GM12878 (cell line): Measurements from ENCODE around the gene POLK.

Experiments used
- BCL3 ChIP-seq: IDR thresholded peaks from 2 replicates; pipeline ENCODE4 v1.6.1; 2011; ENCODE audit warnings: borderline replicate concordance, low read depth, mild to moderate bottlenecking, moderate library complexity, low read length; ENCODE audit not compliant: insufficient read depth, poor library complexity, severe bottlenecking
- BMI1 ChIP-seq: fragments of 450-650 bp; IDR thresholded peaks from 2 replicates; pipeline ENCODE4 v1.6.1; 2016; ENCODE audit warnings: mild to moderate bottlenecking, moderate library complexity, borderline replicate concordance
- CEBPB ChIP-seq, 2 experiments: fragments of 150-350 bp in 1 of 2; IDR thresholded peaks; 2 replicates each; pipeline ENCODE4 v1.6.1; 2012 to 2014; ENCODE audit warnings: low read depth in 2 of 2, low read length in 2 of 2, borderline replicate concordance in 1 of 2, inconsistent platforms in 1 of 2
- CHD4 ChIP-seq: fragments of 200-600 bp; sonication (generic); IDR thresholded peaks from 2 replicates; pipeline ENCODE4 v1.6.1; 2016; ENCODE audit warnings: mild to moderate bottlenecking
- CTCF ChIP-seq, 3 experiments: IDR thresholded peaks in 2 of 3; conservative IDR thresholded peaks in 1 of 3; 2 replicates each; pipeline ENCODE4 v1.5.1; 2011; ENCODE audit warnings: low read depth in 3 of 3, low read length in 3 of 3, mild to moderate bottlenecking in 3 of 3, control low read depth in 2 of 3, moderate library complexity in 2 of 3, inconsistent platforms in 1 of 3, mixed read lengths in 1 of 3; ENCODE audit not compliant: control insufficient read depth in 2 of 3, insufficient read depth in 1 of 3; ENCODE audit errors: extremely low read depth in 1 of 3
- HDAC6 ChIP-seq: fragments of 200-600 bp; sonication (generic); IDR thresholded peaks from one replicate; pipeline ENCODE4 v1.8.0; 2017; ENCODE audit warnings: antibody characterized with exemption; ENCODE audit not compliant: unreplicated experiment
- NR2C2 ChIP-seq: IDR thresholded peaks from 2 replicates; pipeline ENCODE4 v1.6.1; 2011; ENCODE audit warnings: borderline replicate concordance, low read depth; ENCODE audit not compliant: control insufficient read depth, insufficient read length
- PRDM15 ChIP-seq: fragments of 450-650 bp; formaldehyde crosslinking; IDR thresholded peaks from 2 replicates; pipeline ENCODE4 v1.4.0; 2020; ENCODE audit warnings: mild to moderate bottlenecking, moderate library complexity
- SRF ChIP-seq, 2 experiments: IDR thresholded peaks; 2 replicates each; pipeline ENCODE4 v1.6.1; 2011; ENCODE audit warnings: low read depth in 2 of 2, low read length in 2 of 2, mild to moderate bottlenecking in 1 of 2, moderate library complexity in 1 of 2
- SUZ12 ChIP-seq: fragments of 200-600 bp; sonication (generic); IDR thresholded peaks from one replicate; pipeline ENCODE4 v1.6.1; 2018; ENCODE audit warnings: antibody characterized with exemption, mild to moderate bottlenecking; ENCODE audit not compliant: unreplicated experiment
- TCF12 ChIP-seq: IDR thresholded peaks from 2 replicates; pipeline ENCODE4 v1.6.1; 2011; ENCODE audit warnings: low read depth, mild to moderate bottlenecking, low read length
- TF ChIP-seq, protein P1 (sequence below): IDR thresholded peaks from 2 replicates; pipeline ENCODE4 v1.6.1; 2011; ENCODE audit warnings: mild to moderate bottlenecking, low read depth, low read length, moderate library complexity; ENCODE audit not compliant: insufficient replicate concordance

- TF ChIP-seq CEBPB (IDR thresholded peaks at IDR 0.05; ENCODE audit: borderline replicate concordance in 1 of 2, low read depth in 2 of 2, low read length in 2 of 2): no peak
- no peak for TF ChIP-seq NR2C2
- TF ChIP-seq BMI1: no peak
- TF ChIP-seq, protein P1, sequence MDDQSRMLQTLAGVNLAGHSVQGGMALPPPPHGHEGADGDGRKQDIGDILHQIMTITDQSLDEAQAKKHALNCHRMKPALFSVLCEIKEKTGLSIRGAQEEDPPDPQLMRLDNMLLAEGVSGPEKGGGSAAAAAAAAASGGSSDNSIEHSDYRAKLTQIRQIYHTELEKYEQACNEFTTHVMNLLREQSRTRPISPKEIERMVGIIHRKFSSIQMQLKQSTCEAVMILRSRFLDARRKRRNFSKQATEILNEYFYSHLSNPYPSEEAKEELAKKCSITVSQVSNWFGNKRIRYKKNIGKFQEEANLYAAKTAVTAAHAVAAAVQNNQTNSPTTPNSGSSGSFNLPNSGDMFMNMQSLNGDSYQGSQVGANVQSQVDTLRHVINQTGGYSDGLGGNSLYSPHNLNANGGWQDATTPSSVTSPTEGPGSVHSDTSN: no peak
- TF ChIP-seq CTCF (IDR thresholded peaks at IDR 0.05 in 2 of 3, conservative IDR thresholded peaks at IDR 0.05 in 1 of 3; ENCODE audit: control insufficient read depth in 2 of 3, extremely low read depth in 1 of 3, insufficient read depth in 1 of 3, low read depth in 3 of 3, low read length in 3 of 3): no peak
- no peak for TF ChIP-seq HDAC6
- no peak for TF ChIP-seq PRDM15 (CRISPR knock-in tag)
- TF ChIP-seq SRF (IDR thresholded peaks at IDR 0.05; ENCODE audit: low read depth in 2 of 2, low read length in 2 of 2): no peak
- TF ChIP-seq CHD4: no peak
- no peak for TF ChIP-seq TCF12
- TF ChIP-seq SUZ12: no peak
- no peak for TF ChIP-seq BCL3
Measured at GRCh38 chr5:75522542-75522941, 10.9 kb downstream of the POLK start.
